ENCODE results near the gene TIMM50.
A peak's percentile ranks its signal among the peaks of the same experiment; 100 is the strongest.

- peak in 1 of 7 experiments; percentile 19 for TF ChIP-seq CTCF (IDR thresholded peaks at IDR 0.05)
- peak; percentile 81 to 96 (median 94) for TF ChIP-seq POLR2A (IDR thresholded peaks at IDR 0.05)
Observed at GRCh38 chr19:39445196-39446111, 35.2 kb upstream of the TIMM50 start, which contains the start of gene SUPT5H.

Measured in body of pancreas (tissue), 4 donors.